Measurements from ENCODE around the gene TIPRL.

TIPRL gene

DNA sequence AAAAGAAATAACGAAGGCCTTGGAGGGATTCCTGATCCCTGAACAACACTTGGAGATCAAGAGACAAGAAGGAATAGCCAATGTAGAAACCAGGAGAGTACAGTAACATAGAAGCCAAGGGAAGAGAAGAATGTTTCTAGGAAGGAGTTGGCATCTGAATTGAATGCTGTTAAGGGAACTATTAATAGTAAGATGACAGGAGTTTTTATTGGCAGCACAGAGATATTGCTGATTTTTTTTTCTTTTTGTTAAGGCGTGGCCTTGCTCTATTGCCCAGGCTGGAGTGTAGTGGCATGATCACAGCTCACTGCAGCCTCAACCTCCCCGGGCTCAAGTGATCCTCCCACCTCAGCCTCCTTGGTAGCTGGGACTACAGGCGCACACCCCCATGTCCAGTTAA, 37.4 kb downstream of the TIPRL start:
- DNase-seq (ENCODE audit: low read depth), result no peak

GRCh38 chr1:168217664-168218063, 38.9 kb downstream of the TIPRL start:
- DNase-seq (ENCODE audit: low read depth), result no peak

- no peak for DNase-seq (ENCODE audit: low read depth)
These were observed 39.9 kb downstream of the TIPRL start for GRCh38 chr1:168218658-168219057.

DNA sequence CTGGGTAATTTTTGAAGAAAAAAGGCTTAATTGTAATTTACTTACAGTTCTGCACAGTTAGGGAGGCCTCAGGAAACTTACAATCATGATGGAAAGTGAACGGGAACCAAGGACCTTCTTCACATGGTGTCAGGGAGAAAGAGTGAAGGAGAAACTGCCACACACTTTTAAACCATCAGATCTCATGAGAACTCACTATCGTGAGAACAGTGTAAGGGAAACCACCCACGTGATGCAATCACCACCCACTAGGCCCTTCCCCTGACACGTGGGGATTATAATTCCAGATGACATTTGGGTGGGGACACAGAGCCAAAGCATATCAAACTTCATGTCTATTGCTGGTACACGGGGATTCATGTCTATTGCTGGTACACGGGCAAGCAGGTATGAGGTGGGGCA, 41.7 kb downstream of the TIPRL start:
- no peak for DNase-seq (ENCODE audit: low read depth)

DNA sequence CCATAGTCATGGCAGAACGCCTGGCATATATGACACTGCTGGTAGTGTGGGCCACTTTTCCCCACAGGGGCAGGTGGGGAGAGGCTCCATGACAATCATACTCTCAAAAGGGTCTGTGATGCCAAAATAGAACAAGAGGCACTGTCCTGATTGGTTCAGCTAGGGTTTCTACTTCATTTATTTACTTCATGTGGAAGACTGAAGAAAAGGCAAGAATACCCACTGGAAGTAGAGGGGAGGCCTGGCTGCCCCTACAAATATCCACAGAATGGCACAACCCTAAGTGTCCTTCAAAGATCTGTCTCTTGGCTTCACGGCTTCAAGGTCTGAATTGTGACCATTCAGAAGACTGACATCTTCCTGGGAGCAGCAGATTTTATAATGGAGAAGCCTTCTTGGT, 42.5 kb downstream of the TIPRL start:
- no peak for DNase-seq (ENCODE audit: low read depth)

DNA sequence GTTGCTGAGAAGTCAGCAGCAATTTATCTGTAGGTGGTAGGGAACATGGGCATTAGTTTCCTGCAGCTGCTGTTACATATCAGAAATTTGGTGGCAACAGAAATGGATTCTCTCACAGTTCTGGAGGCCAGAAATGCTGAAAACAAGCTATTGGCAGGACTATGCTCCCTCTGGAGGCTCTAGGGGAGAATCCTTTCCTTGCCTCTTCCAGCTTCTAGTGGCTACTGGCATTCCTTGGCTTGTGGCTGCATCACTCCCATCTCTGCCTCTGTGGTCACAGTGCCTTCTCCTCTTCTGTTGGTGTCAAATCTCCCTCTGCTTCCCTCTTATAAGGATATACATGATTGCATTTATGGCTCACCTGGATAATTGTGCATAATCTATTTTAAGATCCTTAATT, 44.5 kb downstream of the TIPRL start:
- no peak for DNase-seq (ENCODE audit: low read depth)

- no peak for DNase-seq (ENCODE audit: low read depth)
These were observed 45.1 kb downstream of the TIPRL start for GRCh38 chr1:168223681-168224540.

- no peak for DNase-seq (ENCODE audit: low read depth)
These were observed 46.2 kb downstream of the TIPRL start for GRCh38 chr1:168224991-168225390.

- peak; percentile 57 for DNase-seq (ENCODE audit: low read depth)
These were observed 46.9 kb downstream of the TIPRL start, which contains the start of gene SFT2D2 for GRCh38 chr1:168225476-168226190. TSS of gene SFT2D2 (plus strand) at chr1:168226004. CDS start at chr1:168226080, 76 bp downstream.

- no peak for DNase-seq (ENCODE audit: low read depth)
These were observed 48.9 kb downstream of the TIPRL start for GRCh38 chr1:168227620-168228019.

GRCh38 chr1:168229893-168230292, 51.1 kb downstream of the TIPRL start:
- no peak for DNase-seq (ENCODE audit: low read depth)

DNA sequence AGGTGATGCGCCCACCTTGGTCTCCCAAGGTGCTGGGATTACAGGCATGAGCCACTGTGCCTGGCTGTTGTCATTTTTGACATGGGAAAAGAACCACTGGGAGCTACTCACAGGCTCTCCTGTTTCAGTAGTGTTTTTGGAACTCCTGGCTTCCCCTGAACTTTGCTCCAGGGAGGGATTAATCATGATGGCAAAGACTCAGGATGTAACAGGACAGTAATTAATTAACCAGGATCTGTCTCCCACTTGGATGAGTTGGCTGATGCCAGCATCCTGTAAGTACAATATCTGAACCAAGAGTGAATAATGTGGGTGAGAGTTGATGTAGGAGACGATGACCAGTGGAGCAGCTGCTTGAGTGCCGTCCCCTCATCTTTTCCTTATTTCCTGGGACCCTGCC, 51.9 kb downstream of the TIPRL start:
- DNase-seq (ENCODE audit: low read depth), result no peak

- no peak for DNase-seq (ENCODE audit: low read depth)
These were observed 56.2 kb downstream of the TIPRL start for GRCh38 chr1:168234846-168235547.

GRCh38 chr1:168235548-168235885, 56.8 kb downstream of the TIPRL start:
- DNase-seq (ENCODE audit: low read depth), result no peak

- no peak for DNase-seq (ENCODE audit: low read depth)
These were observed 57.2 kb downstream of the TIPRL start for GRCh38 chr1:168235937-168236336.

GRCh38 chr1:168236836-168237611, 58.3 kb downstream of the TIPRL start:
- no peak for DNase-seq (ENCODE audit: low read depth)

GRCh38 chr1:168243198-168243597, 64.4 kb downstream of the TIPRL start:
- no peak for DNase-seq (ENCODE audit: low read depth)

GRCh38 chr1:168243636-168244212, 65.0 kb downstream of the TIPRL start:
- no peak for DNase-seq (ENCODE audit: low read depth)

- no peak for DNase-seq (ENCODE audit: low read depth)
These were observed 66.3 kb downstream of the TIPRL start for GRCh38 chr1:168245042-168245441.

GRCh38 chr1:168246506-168246905, 67.7 kb downstream of the TIPRL start:
- DNase-seq (ENCODE audit: low read depth), result no peak
